LNCaP clone FGC (cell line): Measurements from ENCODE around the gene GFAP.

ENCODE experiments used
- DNase-seq: peaks from one replicate; pipeline ENCODE4 v3.0.0-alpha.2; 2011; ENCODE audit warnings: low read depth
- H3K4me3 ChIP-seq: 2 replicates; pipeline ENCODE4 v1.5.1; 2011; ENCODE audit warnings: mild to moderate bottlenecking, low read depth, low read length, control low read depth
- CTCF ChIP-seq: IDR thresholded peaks from 2 replicates; pipeline ENCODE4 v1.5.1; 2012; ENCODE audit warnings: mild to moderate bottlenecking; ENCODE audit not compliant: control insufficient read depth, insufficient read depth; ENCODE audit errors: extremely low read depth

GFAP gene

GRCh38 chr17:44899074-44899782, 16.1 kb downstream of the GFAP start, which contains the start of gene EFTUD2:
EFTUD2 (minus strand) TSS chr17:44899445; CDS start chr17:44894521, 4,924 bp downstream.
- DNase-seq = peak; percentile 55
- TF ChIP-seq CTCF = no peak
- H3K4me3 ChIP-seq = peak within 1 kb of the TSS; percentile 90

- peak; percentile 26 for DNase-seq
- H3K4me3 ChIP-seq = peak overlapping the region; percentile 90
- no peak for TF ChIP-seq CTCF
Observed at GRCh38 chr17:44898768-44899073, 16.6 kb downstream of the GFAP start.

GRCh38 chr17:44894642-44895041, 20.7 kb downstream of the GFAP start:
- H3K4me3 ChIP-seq = no peak overlapping the region
- no peak for DNase-seq
- TF ChIP-seq CTCF = no peak

GRCh38 chr17:44892250-44892649, 23.1 kb downstream of the GFAP start:
- no peak for DNase-seq
- TF ChIP-seq CTCF = no peak
- no peak overlapping the region for H3K4me3 ChIP-seq

- no peak overlapping the region for H3K4me3 ChIP-seq
- DNase-seq = no peak
- no peak for TF ChIP-seq CTCF
Observed at GRCh38 chr17:44889003-44889402, 26.3 kb downstream of the GFAP start.

- no peak for DNase-seq
- no peak for TF ChIP-seq CTCF
- H3K4me3 ChIP-seq = no peak overlapping the region
Observed at GRCh38 chr17:44887971-44888954, 27.0 kb downstream of the GFAP start.
